H9 (cell line): ENCODE measurements around the gene OAS2. TPM values are rescaled to one million over a fixed set of nuclear protein-coding genes. Genes with fewer than 3 reads are reported as not detected.
A peak's percentile ranks its signal among the peaks of the same experiment; 100 is the strongest.

Source experiments
- DNase-seq: peaks from one replicate; pipeline ENCODE4 v3.0.0-alpha.2; 2017
- H2AFZ ChIP-seq: one replicate; pipeline ENCODE4 v1.6.1; 2013; ENCODE audit warnings: mild to moderate bottlenecking, low read length, control low read depth, moderate library complexity
- H2AK5ac ChIP-seq: 2 replicates; pipeline ENCODE4 v1.6.1; 2013; ENCODE audit warnings: low read length, control low read depth, mixed read lengths; ENCODE audit not compliant: insufficient read length
- H2BK120ac ChIP-seq: one replicate; pipeline ENCODE4 v1.6.1; 2013; ENCODE audit warnings: low read depth, mild to moderate bottlenecking, low read length, control low read depth, inconsistent platforms; ENCODE audit not compliant: poor library complexity, severe bottlenecking
- H2BK12ac ChIP-seq: 2 replicates; pipeline ENCODE4 v1.6.1; 2013; ENCODE audit warnings: low read length, control low read depth, mixed read lengths, low read depth; ENCODE audit not compliant: insufficient read length
- H2BK15ac ChIP-seq: 2 replicates; pipeline ENCODE4 v1.6.1; 2013; ENCODE audit warnings: low read depth, low read length, control low read depth
- H2BK20ac ChIP-seq: one replicate; pipeline ENCODE4 v1.6.1; 2013; ENCODE audit warnings: low read depth, mild to moderate bottlenecking, low read length, control low read depth, inconsistent platforms; ENCODE audit not compliant: poor library complexity, severe bottlenecking
- H2BK5ac ChIP-seq: 2 replicates; pipeline ENCODE4 v1.6.1; 2013; ENCODE audit warnings: low read length, control low read depth, mixed read lengths; ENCODE audit not compliant: insufficient read length
- H3K14ac ChIP-seq: 2 replicates; pipeline ENCODE4 v1.6.1; 2013; ENCODE audit warnings: low read length, control low read depth; ENCODE audit not compliant: insufficient read depth
- H3K18ac ChIP-seq: 2 replicates; pipeline ENCODE4 v1.6.1; 2013; ENCODE audit warnings: low read depth, mild to moderate bottlenecking, mixed read lengths, low read length, control low read depth; ENCODE audit not compliant: insufficient read length
- H3K23ac ChIP-seq: 2 replicates; pipeline ENCODE4 v1.6.1; 2013; ENCODE audit warnings: low read length, control low read depth, mixed read lengths, low read depth; ENCODE audit not compliant: insufficient read length
- H3K23me2 ChIP-seq: 2 replicates; pipeline ENCODE4 v1.6.1; 2013; ENCODE audit warnings: low read depth, mild to moderate bottlenecking, mixed read lengths, low read length, control low read depth; ENCODE audit not compliant: insufficient read length, poor library complexity, severe bottlenecking
- H3K27ac ChIP-seq: 2 replicates; pipeline ENCODE4 v1.5.1; 2013; ENCODE audit warnings: low read length, control low read depth, mixed read lengths, low read depth; ENCODE audit not compliant: insufficient read length
- H3K27me3 ChIP-seq: 2 replicates; pipeline ENCODE4 v1.6.1; 2013; ENCODE audit warnings: low read length, control low read depth, inconsistent platforms; ENCODE audit not compliant: insufficient read depth
- H3K4ac ChIP-seq: 2 replicates; pipeline ENCODE4 v1.6.1; 2013; ENCODE audit warnings: low read depth, mild to moderate bottlenecking, control low read depth, inconsistent platforms, low read length, moderate library complexity
- H3K4me1 ChIP-seq: 2 replicates; pipeline ENCODE4 v1.6.1; 2013; ENCODE audit warnings: low read length, control low read depth, inconsistent platforms; ENCODE audit not compliant: insufficient read depth
- H3K4me2 ChIP-seq: 2 replicates; pipeline ENCODE4 v1.6.1; 2013; ENCODE audit warnings: low read length, control low read depth, mixed read lengths; ENCODE audit not compliant: insufficient read length, insufficient read depth
- H3K56ac ChIP-seq: 2 replicates; pipeline ENCODE4 v1.6.1; 2013; ENCODE audit warnings: low read depth, mild to moderate bottlenecking, mixed read lengths, low read length, control low read depth; ENCODE audit not compliant: insufficient read length
- H3K79me1 ChIP-seq: 2 replicates; pipeline ENCODE4 v1.6.1; 2013; ENCODE audit warnings: low read depth, mild to moderate bottlenecking, moderate library complexity, low read length, control low read depth, inconsistent platforms; ENCODE audit not compliant: insufficient read depth, poor library complexity, severe bottlenecking
- H3K79me2 ChIP-seq: 2 replicates; pipeline ENCODE4 v1.6.1; 2013; ENCODE audit warnings: low read length, control low read depth, inconsistent platforms; ENCODE audit not compliant: insufficient read depth
- H3K9ac ChIP-seq: 2 replicates; pipeline ENCODE4 v1.6.1; 2013; ENCODE audit warnings: low read length, control low read depth, mixed read lengths; ENCODE audit not compliant: insufficient read length; ENCODE audit errors: extremely low read depth
- H3K9me3 ChIP-seq: one replicate; pipeline ENCODE4 v1.6.1; 2013; ENCODE audit warnings: low read depth, low read length, inconsistent platforms; ENCODE audit not compliant: control insufficient read depth
- H3T11ph ChIP-seq: one replicate; pipeline ENCODE4 v1.6.1; 2013; ENCODE audit warnings: mild to moderate bottlenecking, low read length, control low read depth, inconsistent platforms
- H4K20me1 ChIP-seq: one replicate; pipeline ENCODE4 v1.6.1; 2013; ENCODE audit not compliant: control insufficient read depth, insufficient read length, insufficient read depth
- H4K5ac ChIP-seq: 2 replicates; pipeline ENCODE4 v1.6.1; 2013; ENCODE audit warnings: low read depth, mild to moderate bottlenecking, mixed read lengths, low read length, control low read depth; ENCODE audit not compliant: insufficient read length
- H4K8ac ChIP-seq: replicated peaks from 2 replicates; pipeline ENCODE4 v1.6.1; 2013; ENCODE audit warnings: low read length, control low read depth, mixed read lengths, low read depth; ENCODE audit not compliant: insufficient read length
- H4K91ac ChIP-seq: 2 replicates; pipeline ENCODE4 v1.6.1; 2013; ENCODE audit warnings: low read depth, mild to moderate bottlenecking, moderate library complexity, mixed read lengths, low read length, control low read depth; ENCODE audit not compliant: insufficient read length
- H3K27ac Mint-ChIP-seq, 3 experiments: 2 replicates in 2 of 3; 3 replicates in 1 of 3; pipeline ENCODE4 v1.8.0; 2020 to 2021; ENCODE audit warnings: mixed read lengths in 3 of 3, mild to moderate bottlenecking in 1 of 3, moderate library complexity in 1 of 3
- H3K27me3 Mint-ChIP-seq: 2 replicates; pipeline ENCODE4 v1.8.0; 2021; ENCODE audit warnings: low read depth, mild to moderate bottlenecking, moderate library complexity, mixed read lengths
- H3K36me3 Mint-ChIP-seq, 3 experiments: 2 replicates in 2 of 3; 3 replicates in 1 of 3; pipeline ENCODE4 v1.8.0; 2020 to 2021; ENCODE audit warnings: low read depth in 3 of 3, mixed read lengths in 3 of 3; ENCODE audit not compliant: insufficient read depth in 1 of 3
- H3K4me1 Mint-ChIP-seq, 2 experiments: 2 replicates each; pipeline ENCODE4 v1.8.0; 2020; ENCODE audit warnings: mixed read lengths in 2 of 2
- H3K4me3 Mint-ChIP-seq, 2 experiments: 2 replicates in 1 of 2; 3 replicates in 1 of 2; pipeline ENCODE4 v1.8.0; 2020 to 2021; ENCODE audit warnings: mild to moderate bottlenecking in 2 of 2, mixed read lengths in 2 of 2, moderate library complexity in 1 of 2
- H3K9me3 Mint-ChIP-seq, 2 experiments: 2 replicates in 1 of 2; 3 replicates in 1 of 2; pipeline ENCODE4 v1.8.0; 2020; ENCODE audit warnings: mild to moderate bottlenecking in 2 of 2, mixed read lengths in 2 of 2, moderate library complexity in 1 of 2
- CTCF ChIP-seq: fragments of 200-600 bp; sonication (generic); conservative IDR thresholded peaks from 3 replicates; pipeline ENCODE4 v1.8.0; 2021; ENCODE audit warnings: antibody characterized with exemption, mild to moderate bottlenecking
- WGBS: extraction: QIAGEN DNeasy Blood & Tissue Kit; methylation state at CpG from one replicate; pipeline ENCODE4 v1.1.7; 2013; ENCODE audit warnings: missing lambda C conversion rate, low lambda C conversion rate, mixed read lengths; ENCODE audit not compliant: insufficient read length; ENCODE audit errors: extremely low coverage; 5-methylcytosine and 5-hydroxymethylcytosine counted together
- total RNA-seq: library from RNA; stranded (reverse); gene quantifications from 2 replicates; pipeline ENCODE4 v1.2.1, GENCODE V29; 2021

Gene OAS2
- total RNA-seq, 1 experiment from 2014 or later = not detected

- H3K79me2 ChIP-seq = no peaks in the 10 kb centered on the region
- H3K4ac ChIP-seq = no peak overlapping the region; the same call in 1 of the 2 replicates
- H2BK5ac ChIP-seq = no peak overlapping the region
- no peaks in the 10 kb centered on the region for H4K20me1 ChIP-seq
- H3K18ac ChIP-seq = no peak overlapping the region
- H3K56ac ChIP-seq = no peak overlapping the region
- no peak overlapping the region for H4K91ac ChIP-seq
- no peak overlapping the region for H4K8ac ChIP-seq
- no peak overlapping the region for H3K23ac ChIP-seq
- H2AFZ ChIP-seq = no peak overlapping the region
- no peaks in the 10 kb centered on the region for H3K79me1 ChIP-seq
- no peak overlapping the region for H2AK5ac ChIP-seq
- H3K23me2 ChIP-seq = no peaks in the 10 kb centered on the region
- H2BK120ac ChIP-seq = no peak overlapping the region
- H2BK15ac ChIP-seq = no peak overlapping the region
- WGBS = no CpG with 5 or more reads among the region's 15 CpGs
- H4K5ac ChIP-seq = no peak overlapping the region
- H2BK12ac ChIP-seq = no peak overlapping the region
- H3K4me3 Mint-ChIP-seq = no peak overlapping the region
- H3K4me2 ChIP-seq = no peak overlapping the region
- peaks cover 4 to 12% of the 10 kb centered on the region in 2 experiments; a peak in 3 of 4 replicates for H3K4me1 Mint-ChIP-seq
- H3K14ac ChIP-seq = no peak overlapping the region
- TF ChIP-seq CTCF = no peak
- H3K27ac ChIP-seq = no peak overlapping the region
- no peak overlapping the region for H3K9ac ChIP-seq
- no peak overlapping the region for H2BK20ac ChIP-seq
- no peaks in the 10 kb centered on the region for H3K9me3 Mint-ChIP-seq
- H3K27me3 ChIP-seq = no peaks in the 10 kb centered on the region
- no peak overlapping the region for H3T11ph ChIP-seq
- no peaks in the 10 kb centered on the region for H3K9me3 ChIP-seq
- H3K36me3 Mint-ChIP-seq = no peaks in the 10 kb centered on the region
- DNase-seq = no peak
- H3K27me3 Mint-ChIP-seq = peaks cover 13% of the 10 kb centered on the region
- H3K4me1 ChIP-seq = no peaks in the 10 kb centered on the region
- peak overlapping the region; percentile 6 to 49 (median 11); a peak in 4 of 7 replicates for H3K27ac Mint-ChIP-seq
Measured at GRCh38 chr12:112944024-112944690, 34.2 kb upstream of the OAS2 start.
